Fibroblast of skin of back (primary cell): ENCODE results near the gene PDE2A.
A peak's percentile ranks its signal among the peaks of the same experiment; 100 is the strongest.

Experiments used
- DNase-seq: peaks from one replicate; pipeline ENCODE4 v3.0.0-alpha.2; 2013

The PDE2A gene

GRCh38 chr11:72609045-72609444 is 65.2 kb downstream of the PDE2A start:
- DNase-seq, result peak; percentile 11

- DNase-seq, result no peak
Measured at GRCh38 chr11:72607496-72607895, 66.7 kb downstream of the PDE2A start.

GRCh38 chr11:72606748-72607468 is 67.3 kb downstream of the PDE2A start:
- no peak for DNase-seq

- peak; percentile 5 for DNase-seq
Measured at GRCh38 chr11:72605973-72606747, 68.1 kb downstream of the PDE2A start.

- no peak for DNase-seq
Measured at GRCh38 chr11:72604256-72604655, 70.0 kb downstream of the PDE2A start.

GRCh38 chr11:72602250-72602904 is 71.8 kb downstream of the PDE2A start:
- no peak for DNase-seq

- DNase-seq, result no peak
Measured at GRCh38 chr11:72600557-72600956, 73.7 kb downstream of the PDE2A start.

- no peak for DNase-seq
Measured at GRCh38 chr11:72599325-72600117, 74.7 kb downstream of the PDE2A start.

GRCh38 chr11:72598906-72599305 is 75.3 kb downstream of the PDE2A start:
- DNase-seq, result peak; percentile 28

GRCh38 chr11:72598466-72598865 is 75.8 kb downstream of the PDE2A start:
- no peak for DNase-seq

- DNase-seq, result no peak
Measured at GRCh38 chr11:72597721-72598120, 76.5 kb downstream of the PDE2A start.

- no peak for DNase-seq
Measured at GRCh38 chr11:72595292-72595684, 78.9 kb downstream of the PDE2A start.

GRCh38 chr11:72594493-72595291 is 79.5 kb downstream of the PDE2A start:
- DNase-seq, result no peak

GRCh38 chr11:72592698-72593495 is 81.3 kb downstream of the PDE2A start:
- no peak for DNase-seq

- no peak for DNase-seq
Measured at GRCh38 chr11:72591785-72592502, 82.3 kb downstream of the PDE2A start.

GRCh38 chr11:72591023-72591422 is 83.2 kb downstream of the PDE2A start:
- DNase-seq, result no peak

- DNase-seq, result no peak
Measured at GRCh38 chr11:72589802-72590761, 84.1 kb downstream of the PDE2A start.

- DNase-seq, result no peak
Measured at GRCh38 chr11:72588421-72589410, 85.5 kb downstream of the PDE2A start.
